AG04450 (cell line): Measurements from ENCODE around the gene ARMH2. TPM values are rescaled to one million over a fixed set of nuclear protein-coding genes. Genes with fewer than 3 reads are reported as not detected.
"Not testable (repeated sequence)": the region's sequence is repeated elsewhere in the genome, so short reads cannot be mapped to it uniquely, and the experiment has no call there.

Experiments used
- CTCF ChIA-PET: fragments of 300-600, 350-600 bp; formaldehyde crosslinking; extraction: SDS; loops from one replicate; lab custom pipeline; 2022; ENCODE audit warnings: antibody characterized with exemption, inconsistent platforms; lab: Charles Lee
- POLR2A ChIA-PET: fragments of 350-600 bp; formaldehyde crosslinking; extraction: SDS; loops from one replicate; lab custom pipeline; 2021; ENCODE audit warnings: antibody characterized with exemption, inconsistent platforms; lab: Yijun Ruan, JAX
- DNase-seq: peaks from one replicate; pipeline ENCODE4 v3.0.0-alpha.2; 2011; ENCODE audit warnings: low read depth, low spot score
- H3K27ac ChIP-seq: one replicate; pipeline ENCODE4 v1.5.1; 2012; ENCODE audit warnings: low read depth, low read length, control low read depth
- H3K27me3 ChIP-seq: one replicate; pipeline ENCODE4 v1.6.0; 2012; ENCODE audit warnings: low read length; ENCODE audit not compliant: control insufficient read depth, insufficient read depth
- H3K4me3 ChIP-seq: 2 replicates; pipeline ENCODE4 v1.5.1; 2011; ENCODE audit warnings: mild to moderate bottlenecking, low read depth, low read length, control low read depth
- H3K9me3 ChIP-seq: 2 replicates; pipeline ENCODE4 v1.5.1; 2012; ENCODE audit warnings: low read length; ENCODE audit not compliant: control insufficient read depth, insufficient read depth
- polyA plus RNA-seq: library from polyadenylated mRNA; depleted of rRNA; stranded (reverse); fragments of >200 nt; gene quantifications from 2 replicates; pipeline ENCODE4 v1.2.3, GENCODE V29; 2011
- TF ChIP-seq, protein P1 (sequence below): IDR thresholded peaks from 2 replicates; pipeline ENCODE4 v1.5.1; 2011; ENCODE audit warnings: low read depth, low read length, control low read depth, inconsistent platforms

Gene ARMH2
- polyA plus RNA-seq, 1 experiment, result not detected

DNA sequence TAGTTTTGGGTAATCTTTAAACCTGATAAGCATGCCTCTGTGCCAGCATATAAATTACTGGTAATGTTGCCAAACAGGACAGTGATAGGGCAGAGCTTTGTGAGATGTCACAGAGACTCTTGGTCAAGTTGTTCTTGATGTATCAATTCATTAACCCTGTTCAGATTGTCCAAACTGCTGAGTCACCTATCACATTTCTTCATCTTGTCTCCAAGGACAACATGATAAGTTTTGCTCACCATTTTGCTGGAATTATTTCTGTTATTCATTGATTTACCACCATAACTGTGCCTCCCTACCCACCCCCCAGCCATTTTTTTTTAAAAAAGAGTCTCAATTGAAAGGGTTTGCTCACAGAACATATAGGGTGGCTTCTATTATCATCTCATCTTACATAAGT is 43.4 kb downstream of the ARMH2 start:
- H3K27me3 ChIP-seq, result no peaks in the 10 kb centered on the region
- ChIA-PET CTCF (no interaction called here), POLR2A (no interaction called here)
- DNase-seq, result no peak
- TF ChIP-seq, protein P1, sequence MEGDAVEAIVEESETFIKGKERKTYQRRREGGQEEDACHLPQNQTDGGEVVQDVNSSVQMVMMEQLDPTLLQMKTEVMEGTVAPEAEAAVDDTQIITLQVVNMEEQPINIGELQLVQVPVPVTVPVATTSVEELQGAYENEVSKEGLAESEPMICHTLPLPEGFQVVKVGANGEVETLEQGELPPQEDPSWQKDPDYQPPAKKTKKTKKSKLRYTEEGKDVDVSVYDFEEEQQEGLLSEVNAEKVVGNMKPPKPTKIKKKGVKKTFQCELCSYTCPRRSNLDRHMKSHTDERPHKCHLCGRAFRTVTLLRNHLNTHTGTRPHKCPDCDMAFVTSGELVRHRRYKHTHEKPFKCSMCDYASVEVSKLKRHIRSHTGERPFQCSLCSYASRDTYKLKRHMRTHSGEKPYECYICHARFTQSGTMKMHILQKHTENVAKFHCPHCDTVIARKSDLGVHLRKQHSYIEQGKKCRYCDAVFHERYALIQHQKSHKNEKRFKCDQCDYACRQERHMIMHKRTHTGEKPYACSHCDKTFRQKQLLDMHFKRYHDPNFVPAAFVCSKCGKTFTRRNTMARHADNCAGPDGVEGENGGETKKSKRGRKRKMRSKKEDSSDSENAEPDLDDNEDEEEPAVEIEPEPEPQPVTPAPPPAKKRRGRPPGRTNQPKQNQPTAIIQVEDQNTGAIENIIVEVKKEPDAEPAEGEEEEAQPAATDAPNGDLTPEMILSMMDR, result no peak
- H3K9me3 ChIP-seq, result no peaks in the 10 kb centered on the region
- no peak overlapping the region for H3K27ac ChIP-seq
- no peak overlapping the region for H3K4me3 ChIP-seq

DNA sequence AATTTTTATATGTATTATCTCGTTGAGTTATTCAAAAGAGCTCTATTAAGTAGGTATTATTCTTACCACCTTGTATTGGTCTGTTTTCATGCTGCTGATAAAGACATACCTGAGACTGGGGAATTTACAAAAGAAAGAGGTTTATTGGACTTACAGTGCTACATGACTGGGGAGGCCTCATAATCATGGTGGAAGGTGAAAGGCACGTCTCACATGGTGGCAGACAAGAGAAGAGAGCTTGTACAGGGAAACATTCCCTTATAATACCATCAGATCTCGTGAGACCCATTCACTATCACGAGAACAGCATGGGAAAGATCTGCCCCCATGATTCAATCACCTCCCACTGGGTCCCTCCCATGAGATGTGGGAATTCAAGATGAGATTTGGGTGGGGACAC is 44.3 kb downstream of the ARMH2 start:
- not testable (repeated sequence) for DNase-seq, H3K9me3 ChIP-seq, H3K27me3 ChIP-seq, H3K4me3 ChIP-seq, H3K27ac ChIP-seq
- ChIA-PET POLR2A (interaction anchor here (0.7 kb wide), 1 partner anchor 211 kb away, joined by 3 read pairs; no protein-coding TSS in a partner anchor), CTCF (interaction anchor here (0.7 to 1.7 kb wide), 3 partner anchors 13 to 173 kb away, joined by 4 to 7 read pairs (median 4); no protein-coding TSS in a partner anchor)

DNA sequence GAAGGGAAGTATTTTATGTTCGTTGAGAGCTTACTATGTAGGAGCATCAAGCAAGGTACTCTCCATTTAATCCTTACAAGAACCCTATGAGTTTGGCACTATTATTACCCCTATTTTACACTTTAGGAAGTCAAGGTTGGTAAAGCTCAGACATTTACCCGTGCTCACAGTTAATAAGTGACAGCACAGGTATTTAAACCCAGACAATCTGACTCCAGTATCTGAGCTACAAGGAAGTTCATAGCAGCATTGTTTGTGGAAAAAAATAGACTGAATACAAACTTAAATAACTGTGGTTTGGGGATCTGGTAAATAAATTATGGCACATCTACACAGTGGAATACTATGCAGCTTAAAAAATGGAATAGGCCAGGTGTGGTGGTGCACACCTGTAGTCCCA is 45.2 kb downstream of the ARMH2 start:
- ChIA-PET POLR2A (no interaction called here), CTCF (interaction anchor here (0.7 to 1.7 kb wide), 2 partner anchors 14 to 172 kb away, joined by 4 to 7 read pairs; no protein-coding TSS in a partner anchor)
- no peaks in the 10 kb centered on the region for H3K9me3 ChIP-seq
- no peak overlapping the region for H3K4me3 ChIP-seq
- H3K27ac ChIP-seq, result no peak overlapping the region
- TF ChIP-seq, protein P1, result no peak
- DNase-seq, result no peak
- no peaks in the 10 kb centered on the region for H3K27me3 ChIP-seq

DNA sequence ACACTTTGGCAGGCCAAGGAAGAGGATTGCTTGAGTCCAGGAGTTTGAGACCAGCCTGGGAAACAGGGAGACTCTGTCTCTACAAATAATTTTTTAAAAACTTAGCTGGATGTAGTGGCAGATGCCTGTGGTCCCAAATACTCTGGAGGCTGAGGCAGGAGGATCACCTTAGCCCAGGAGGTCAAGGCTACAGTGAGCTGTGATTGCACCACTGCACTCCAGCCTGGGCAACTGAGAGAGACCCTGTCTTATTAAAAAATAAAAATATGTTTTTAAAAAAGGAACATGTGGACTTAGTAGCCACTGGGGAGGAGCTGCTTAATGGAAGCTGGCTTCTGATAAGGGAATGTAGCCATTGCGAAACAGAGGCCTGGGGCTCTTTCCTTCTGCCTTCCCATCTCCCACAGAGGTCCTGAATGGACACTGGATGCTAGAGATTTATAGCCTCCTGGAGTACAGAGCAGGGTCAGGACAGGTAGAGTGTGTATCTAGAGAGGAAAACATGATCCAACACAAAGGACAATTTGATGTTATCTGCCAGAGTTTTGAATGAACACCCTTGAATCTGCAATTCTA is 45.7 kb downstream of the ARMH2 start:
- H3K27ac ChIP-seq, result no peak overlapping the region
- no peak overlapping the region for H3K4me3 ChIP-seq
- no peaks in the 10 kb centered on the region for H3K27me3 ChIP-seq
- TF ChIP-seq, protein P1, result no peak
- CTCF ChIA-PET, result interaction anchor here (1.7 kb wide), 1 partner anchor 171 kb away, joined by 7 read pairs; no protein-coding TSS in a partner anchor
- no peak for DNase-seq
- POLR2A ChIA-PET, result no interaction called here
- H3K9me3 ChIP-seq, result no peaks in the 10 kb centered on the region

DNA sequence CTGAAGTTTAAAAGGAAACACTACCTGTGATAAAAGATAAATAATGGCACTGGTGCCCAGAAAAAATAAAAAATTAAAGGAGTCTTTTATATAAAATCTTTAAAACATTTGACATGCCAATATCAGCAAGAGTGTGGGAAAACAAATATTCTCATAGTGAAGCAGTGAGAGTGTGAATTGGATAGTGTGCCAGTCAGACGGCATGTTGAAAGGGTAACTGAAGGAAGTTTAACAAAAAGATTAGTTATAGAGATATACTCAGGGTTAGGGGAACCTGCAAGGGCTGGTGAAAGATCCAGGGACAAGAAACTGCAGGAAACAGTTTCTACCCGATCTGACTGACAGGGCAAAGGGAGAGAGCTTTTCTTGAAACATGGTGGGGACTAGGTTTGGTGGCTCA is 46.2 kb downstream of the ARMH2 start:
- Histone ChIP-seq H3K27ac (no peak overlapping the region), H3K27me3 (no peaks in the 10 kb centered on the region), H3K9me3 (no peaks in the 10 kb centered on the region), H3K4me3 (no peak overlapping the region)
- ChIA-PET CTCF (no interaction called here), POLR2A (no interaction called here)
- DNase-seq, result no peak
- TF ChIP-seq, protein P1, result no peak

DNA sequence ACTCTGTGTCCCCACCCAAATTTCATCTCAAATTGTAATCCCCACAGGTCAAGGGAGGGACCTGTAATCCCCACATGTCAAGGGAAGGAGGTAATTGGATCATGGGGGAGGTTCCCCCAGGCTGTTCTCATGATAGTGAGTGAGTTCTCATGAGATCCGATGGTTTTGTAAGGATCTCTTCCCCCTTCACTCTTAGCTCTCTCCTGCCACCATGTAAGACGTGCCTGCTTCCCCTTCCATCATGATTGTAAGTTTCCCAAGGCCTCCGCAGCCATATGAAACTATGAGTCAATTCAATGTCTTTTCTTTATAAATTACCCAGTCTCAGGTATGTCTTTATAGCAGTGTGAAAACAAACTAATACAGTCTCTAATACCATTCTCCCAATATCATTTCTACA is 47.8 kb downstream of the ARMH2 start:
- POLR2A ChIA-PET, DNase-seq, H3K27ac ChIP-seq, H3K9me3 ChIP-seq, CTCF ChIA-PET, H3K4me3 ChIP-seq, H3K27me3 ChIP-seq: not testable (repeated sequence)
